H1 (cell line): Measurements from ENCODE around the gene STARD3. TPM values are rescaled to one million over a fixed set of nuclear protein-coding genes. Genes with fewer than 3 reads are reported as not detected.

Source experiments
- ASH2L ChIP-seq: fragments of 200-600, 300-600 bp; sonication (generic); IDR thresholded peaks from one replicate; pipeline ENCODE4 v1.7.1; 2017; ENCODE audit warnings: low read length
- BACH1 ChIP-seq: IDR thresholded peaks from 2 replicates; pipeline ENCODE4 v1.6.1; 2012; ENCODE audit warnings: low read length, improper control_type of control experiment
- CREB1 ChIP-seq: IDR thresholded peaks from 2 replicates; pipeline ENCODE4 v1.6.1; 2012; ENCODE audit warnings: inconsistent platforms
- FOSL1 ChIP-seq: IDR thresholded peaks from 2 replicates; pipeline ENCODE4 v1.6.1; 2011; ENCODE audit warnings: mild to moderate bottlenecking, low read depth, low read length, moderate library complexity; ENCODE audit not compliant: insufficient read depth
- KDM5A ChIP-seq: fragments of 200-600 bp; IDR thresholded peaks from 2 replicates; pipeline ENCODE4 v1.7.1; 2012; ENCODE audit warnings: mild to moderate bottlenecking, low read length, inconsistent platforms, mixed read lengths
- NRF1 ChIP-seq: IDR thresholded peaks from 2 replicates; pipeline ENCODE4 v1.6.1; 2011; ENCODE audit warnings: mild to moderate bottlenecking, low read depth, low read length, improper control_type of control experiment
- SRF ChIP-seq: IDR thresholded peaks from 2 replicates; pipeline ENCODE4 v1.6.1; 2011; ENCODE audit warnings: mild to moderate bottlenecking, low read depth, low read length, moderate library complexity
- polyA plus RNA-seq, 7 experiments: library from polyadenylated mRNA; depleted of rRNA in 3 of 7; stranded (reverse) in 5 of 7; unstranded in 2 of 7; fragments of >200 nt in 5 of 7; fragments of 200-250 nt in 2 of 7; gene quantifications; 1 replicate in 5 of 7; 2 replicates in 1 of 7; 4 replicates in 1 of 7; pipeline versions ENCODE4 v1.2.1 to v1.2.3, GENCODE V29; 2011 to 2013; ENCODE audit warnings: missing spikeins in 2 of 7, mixed read lengths in 2 of 7
- total RNA-seq: library from RNA; stranded (reverse); fragmentation: NEBNext Ultra II Directional; extraction: Animal tissue kit (Norgen Biotek cat#: 25700); gene quantifications from 2 replicates; pipeline ENCODE4 v1.2.1, GENCODE V29; 2021

STARD3 gene
- total and polyA plus RNA-seq, 2 of the 8 experiments (the other 6 are each of a cell fraction or from before 2014, with no cell fraction given): 47.6 to 80.3 TPM

GRCh38 chr17:39618956-39619785, 17.8 kb upstream of the STARD3 start (continued):
- TF ChIP-seq NRF1 (no peak), BACH1 (no peak), FOSL1 (no peak), CREB1 (no peak), SRF (no peak), KDM5A (no peak), ASH2L (no peak)
- TF ChIP-seq, all 59 proteins: peak for 0
